Stimulated activated CD4-positive, alpha-beta T cell treated with anti-CD3 and anti-CD28 coated beads, Interleukin-4, amount 100 ng/mL, for 1 hour (primary cell): ENCODE measurements around the gene GABRG3.
"Not testable (repeated sequence)": the region's sequence is repeated elsewhere in the genome, so short reads cannot be mapped to it uniquely, and the experiment has no call there.

ENCODE experiments used
- DNase-seq: peaks from one replicate; pipeline ENCODE4 v3.0.0-alpha.2; 2020

The GABRG3 gene

GRCh38 chr15:27003003-27003402 lies 32.0 kb downstream of the GABRG3 start:
- DNase-seq: not testable (repeated sequence)

GRCh38 chr15:27004226-27004625 lies 33.2 kb downstream of the GABRG3 start:
- DNase-seq: not testable (repeated sequence)

DNA sequence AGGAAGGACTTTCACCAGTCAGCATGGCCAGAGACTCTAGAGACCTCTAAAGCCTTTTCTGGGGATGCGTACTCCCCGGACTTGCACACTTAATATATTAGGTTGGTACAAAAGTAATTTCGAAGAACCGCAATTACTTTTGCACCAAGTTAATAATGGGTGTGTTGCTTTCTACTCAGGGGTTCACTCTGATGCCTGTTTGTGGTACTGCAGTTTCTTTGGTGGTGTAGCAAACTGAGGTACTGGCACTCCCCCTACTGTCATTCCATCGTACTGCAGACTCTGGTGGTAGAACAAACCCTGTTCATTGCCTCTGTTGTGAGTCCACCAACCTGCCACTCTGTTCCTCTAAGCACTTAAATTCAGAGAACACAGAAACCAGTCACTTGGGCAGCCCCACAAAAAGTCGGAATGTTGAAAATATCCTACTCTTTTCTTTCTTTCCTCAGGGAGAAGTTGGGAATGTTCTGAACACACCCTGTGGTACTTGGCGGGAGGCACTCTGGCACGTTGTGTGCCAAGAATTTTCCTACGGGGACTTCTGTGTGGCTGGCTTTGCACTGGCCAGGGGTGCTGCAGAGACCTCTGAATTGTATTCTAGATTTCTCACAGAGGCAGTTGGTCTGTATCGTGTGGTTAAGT lies 46.3 kb downstream of the GABRG3 start:
- no peak for DNase-seq

- DNase-seq: no peak
Measured at GRCh38 chr15:27019687-27020086, 48.7 kb downstream of the GABRG3 start.

DNA sequence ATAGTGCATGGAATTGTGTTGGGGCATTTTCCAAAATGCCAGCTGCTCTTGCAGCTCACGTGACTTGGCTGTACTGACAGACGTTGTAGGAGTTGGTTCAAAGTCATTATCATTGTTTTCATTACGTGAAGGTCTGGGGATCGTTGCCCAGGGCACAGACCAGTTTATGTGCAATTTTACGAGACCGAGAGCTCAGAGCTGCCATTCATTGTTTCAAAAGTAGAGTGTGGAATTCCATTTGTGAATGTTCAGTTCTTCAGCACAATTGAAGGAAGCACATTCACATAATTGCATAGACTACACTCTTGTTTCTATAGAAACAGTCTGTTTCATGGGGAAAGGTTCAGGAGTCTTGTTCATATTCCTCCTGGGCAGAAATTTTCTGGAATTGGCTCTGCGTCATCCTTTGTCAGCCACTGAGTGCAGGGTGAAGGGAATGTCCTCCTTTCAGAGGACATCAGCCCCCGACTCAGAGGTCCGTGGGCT lies 54.5 kb downstream of the GABRG3 start:
- DNase-seq: no peak

DNA sequence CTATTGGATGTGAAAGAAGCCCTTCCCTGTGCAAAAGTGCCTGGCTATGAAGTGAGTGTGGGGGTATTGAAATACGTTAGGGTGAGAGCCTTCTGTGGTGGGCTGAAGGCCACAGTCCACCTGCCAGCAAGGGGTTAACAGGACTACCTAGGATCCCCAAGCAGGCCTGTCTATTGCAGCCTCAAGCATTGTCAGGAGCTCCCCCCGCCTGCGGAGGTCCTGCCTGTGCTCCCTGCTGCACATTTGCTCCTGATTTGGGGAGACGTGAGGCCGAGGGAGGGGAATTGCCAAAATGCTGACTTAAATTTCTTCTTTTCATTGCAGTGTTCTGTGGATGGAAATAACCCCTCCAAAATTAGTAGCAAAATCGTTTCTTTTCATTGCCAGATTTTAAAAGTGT lies 56.2 kb downstream of the GABRG3 start:
- DNase-seq: no peak

DNA sequence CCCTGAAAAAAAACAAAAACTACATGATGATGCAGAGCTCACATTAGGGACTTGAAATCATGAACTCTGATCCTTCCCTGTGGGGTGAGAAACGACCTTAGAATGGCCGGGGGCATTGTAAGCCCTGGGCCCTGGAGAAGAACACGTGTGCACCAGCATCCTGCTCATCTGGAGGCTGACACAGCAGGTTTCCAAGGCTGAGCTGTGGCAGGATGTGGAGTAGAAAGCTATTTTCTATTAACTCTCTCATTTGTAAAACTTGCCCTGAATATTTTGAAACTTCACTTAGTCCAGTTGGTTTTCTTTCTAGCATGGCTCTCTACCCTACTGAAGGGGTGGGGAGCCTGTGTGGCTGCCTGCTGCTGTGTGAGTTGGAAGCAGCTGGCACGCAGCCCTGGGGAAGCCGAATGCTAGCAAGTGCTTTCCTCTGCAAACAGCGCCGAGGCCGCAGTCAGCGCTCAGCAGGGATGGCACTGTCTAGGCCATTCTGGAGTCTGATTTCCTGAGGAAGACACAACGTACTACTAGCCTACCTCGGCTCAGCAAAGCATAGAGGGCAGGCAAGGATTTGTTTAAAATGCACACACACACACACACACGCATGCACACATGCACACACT lies 58.0 kb downstream of the GABRG3 start:
- DNase-seq: no peak

- no peak for DNase-seq
Measured at GRCh38 chr15:27036210-27036609, 65.2 kb downstream of the GABRG3 start.

DNA sequence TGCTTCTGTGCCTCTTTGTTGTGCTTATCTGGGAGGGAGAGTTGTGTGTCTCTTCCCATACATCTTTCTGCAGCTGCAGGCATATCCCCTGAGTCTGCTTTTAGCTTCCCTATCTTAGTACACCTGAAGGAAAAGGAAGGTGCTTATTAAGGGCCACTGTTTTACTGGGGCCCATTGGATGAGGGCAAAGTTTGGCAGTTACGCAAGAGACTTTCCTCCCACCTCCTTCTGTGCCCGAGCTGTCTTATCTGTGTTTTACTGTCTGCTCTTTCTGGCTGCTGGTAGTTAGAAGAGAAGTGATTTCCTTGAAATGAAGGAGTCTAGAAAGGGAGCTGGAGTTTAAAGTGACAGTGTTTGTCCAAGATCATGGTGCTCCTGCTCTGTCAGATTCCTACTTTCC lies 66.5 kb downstream of the GABRG3 start:
- DNase-seq: no peak

DNA sequence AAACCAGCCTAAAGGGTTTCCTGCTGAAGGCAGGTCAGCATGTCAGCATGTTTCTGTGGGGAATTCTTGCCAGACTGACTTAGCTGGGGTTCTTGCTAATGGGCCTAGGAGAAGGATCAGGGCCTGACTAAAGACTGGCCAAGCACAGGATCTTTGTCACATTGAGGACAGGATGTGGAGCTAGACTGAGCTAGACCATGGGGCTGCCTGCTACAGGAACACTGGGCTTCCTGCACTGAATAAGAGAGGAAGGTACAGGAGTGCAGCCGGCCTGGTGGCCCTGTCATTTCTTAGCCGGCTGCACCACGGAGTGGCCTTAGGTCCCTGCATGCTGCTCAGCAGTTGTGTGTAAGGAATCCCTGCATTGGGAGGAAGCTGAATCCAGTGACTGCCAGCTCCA lies 68.2 kb downstream of the GABRG3 start:
- DNase-seq: no peak

- DNase-seq: no peak
Measured at GRCh38 chr15:27042230-27042629, 71.2 kb downstream of the GABRG3 start.

GRCh38 chr15:27042646-27043045 lies 71.7 kb downstream of the GABRG3 start:
- no peak for DNase-seq

GRCh38 chr15:27043770-27044169 lies 72.8 kb downstream of the GABRG3 start:
- no peak for DNase-seq

GRCh38 chr15:27045796-27046195 lies 74.8 kb downstream of the GABRG3 start:
- DNase-seq: no peak

DNA sequence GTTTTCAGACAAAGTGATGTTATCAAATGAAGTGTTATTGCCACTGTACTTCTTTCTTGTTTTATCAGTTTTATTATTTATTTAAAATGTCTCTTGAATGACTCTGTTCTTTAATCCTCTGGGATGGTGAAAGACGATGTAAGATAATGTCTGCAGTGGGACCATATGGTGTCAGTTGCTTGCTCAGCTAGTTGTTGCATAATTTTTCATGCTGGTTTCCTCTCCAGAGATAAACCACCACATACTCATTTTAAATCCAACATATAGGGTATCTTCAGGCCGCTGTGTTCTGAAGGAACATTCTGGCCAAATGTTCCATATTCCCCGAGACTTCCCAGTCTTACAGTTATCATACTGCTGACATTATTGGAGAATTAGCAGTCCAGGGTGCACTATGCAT lies 75.9 kb downstream of the GABRG3 start:
- no peak for DNase-seq

- DNase-seq: no peak
Measured at GRCh38 chr15:27050163-27050562, 79.2 kb downstream of the GABRG3 start.

DNA sequence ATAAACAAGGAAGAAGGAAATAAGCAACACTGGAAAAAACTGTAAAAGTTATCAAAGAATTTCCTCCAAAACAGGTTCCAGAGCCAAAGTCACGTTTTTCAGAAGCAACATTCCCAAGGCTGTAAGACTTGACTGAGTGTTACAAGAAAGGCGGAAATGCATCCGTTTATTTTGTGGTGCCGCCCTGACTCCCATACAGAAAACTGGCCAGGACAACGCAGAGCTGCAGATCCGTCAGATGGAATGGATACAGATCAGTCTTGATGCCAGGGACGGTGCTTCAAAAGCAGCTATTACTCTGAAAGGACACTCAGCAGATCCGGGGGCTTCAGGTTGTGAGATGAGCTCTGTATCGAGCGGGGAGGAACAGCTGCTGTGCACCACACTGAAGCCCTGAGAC lies 83.4 kb downstream of the GABRG3 start:
- no peak for DNase-seq

DNA sequence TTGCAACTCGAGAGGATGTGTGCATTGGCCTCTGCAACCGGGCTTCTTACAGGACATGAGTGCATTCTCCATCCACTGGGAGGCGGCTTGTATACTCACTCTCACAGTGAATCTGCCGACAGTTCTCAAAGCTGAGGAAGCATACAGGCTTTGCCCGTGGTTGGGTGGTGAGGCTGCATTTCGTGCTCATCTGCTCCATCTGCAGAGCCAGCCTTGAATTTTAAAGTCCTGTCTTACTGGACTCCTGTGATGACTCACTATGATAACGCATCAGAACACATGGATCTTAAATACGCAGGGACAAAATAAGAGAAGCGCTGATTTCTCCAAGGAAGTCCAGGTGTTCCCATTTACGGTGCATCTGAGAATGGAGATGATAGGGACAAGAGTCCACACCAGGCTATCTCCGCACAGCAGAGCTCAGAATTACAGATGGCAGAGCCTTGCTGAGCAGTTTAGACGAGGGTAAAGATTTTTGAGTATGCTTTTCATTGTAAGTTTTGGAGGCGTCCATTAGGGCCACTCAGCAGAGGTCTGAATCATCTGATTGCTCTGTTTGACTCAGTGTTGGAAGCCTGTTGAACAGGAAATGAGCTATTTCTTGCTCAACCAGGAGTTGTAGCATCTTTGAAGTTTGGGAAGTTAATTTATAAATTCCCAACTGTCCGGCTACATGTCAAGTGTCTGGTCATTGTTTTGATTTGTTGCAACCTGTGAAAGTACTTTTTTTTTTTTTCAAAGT lies 87.1 kb downstream of the GABRG3 start:
- no peak for DNase-seq

- no peak for DNase-seq
Measured at GRCh38 chr15:27058939-27059338, 88.0 kb downstream of the GABRG3 start.

GRCh38 chr15:27059610-27060202 lies 88.7 kb downstream of the GABRG3 start:
- DNase-seq: no peak

- DNase-seq: no peak
Measured at GRCh38 chr15:27061739-27062138, 90.8 kb downstream of the GABRG3 start.

GRCh38 chr15:27062951-27063350 lies 92.0 kb downstream of the GABRG3 start:
- no peak for DNase-seq

DNA sequence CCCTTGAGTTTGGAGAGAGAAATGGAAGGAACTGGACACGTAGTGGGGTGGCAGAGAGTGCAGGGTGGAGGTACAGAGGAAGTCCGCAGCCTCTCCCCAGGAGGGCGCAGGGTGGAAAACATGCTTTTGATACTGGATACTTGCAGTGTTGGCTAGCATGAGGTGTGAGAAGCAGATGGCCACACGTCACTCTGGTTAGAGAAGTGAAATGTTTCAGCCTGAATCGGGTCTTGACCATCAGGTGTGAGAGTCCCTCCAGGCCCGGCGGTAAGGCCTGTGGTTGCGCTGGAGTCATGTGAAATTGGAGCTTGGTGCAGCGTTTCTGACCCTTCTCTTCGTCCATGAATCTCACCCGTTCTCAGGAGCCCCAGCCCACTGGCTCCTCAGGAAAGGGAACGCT lies 93.1 kb downstream of the GABRG3 start:
- DNase-seq: no peak

DNA sequence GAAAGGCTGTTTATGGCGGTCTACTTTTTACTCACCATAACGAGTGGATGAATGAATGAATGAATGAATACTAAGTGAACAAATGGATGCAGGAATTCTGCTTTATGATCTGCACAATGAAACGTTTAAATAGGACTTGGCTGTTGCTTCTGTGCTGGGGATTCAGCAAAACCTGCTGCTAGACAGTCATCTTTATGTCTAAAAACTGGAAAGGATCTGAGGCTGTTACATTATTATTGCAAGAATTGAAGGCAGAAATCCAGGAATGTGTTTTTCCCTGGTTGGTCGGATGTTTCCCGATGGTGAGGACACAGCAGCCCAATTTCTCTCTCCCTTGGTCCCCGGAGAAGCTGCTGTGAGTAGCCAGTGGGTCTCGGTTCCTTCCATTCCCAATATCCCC lies 94.2 kb downstream of the GABRG3 start:
- no peak for DNase-seq
